ENCODE data around the gene GP1BB. TPM values are rescaled to one million over a fixed set of nuclear protein-coding genes. Genes with fewer than 3 reads are reported as not detected.

GP1BB gene
- polyA plus RNA-seq, 1 of the 3 experiments (the other 2 are of a cell fraction) = 1.5 TPM

GRCh38 chr22:19722178-19722981, 959 bp upstream of the GP1BB start:
- Histone ChIP-seq H3K4me2 (no peak overlapping the region), H4K20me1 (ENCODE audit: insufficient read depth) (no peaks in the 10 kb centered on the region), H3K9ac (no peak overlapping the region), H3K9me3 (no peaks in the 10 kb centered on the region), H3K9me2 (no peaks in the 10 kb centered on the region), H3K4me1 (ENCODE audit: control insufficient read depth in 1 of 2, insufficient read depth in 2 of 2, low read depth in 1 of 2, low read length in 1 of 2) (peaks cover 0 to 10% of the 10 kb centered on the region in 2 experiments; a peak in 1 of 4 replicates), H2AFZ (ENCODE audit: low read depth) (no peak overlapping the region), H3K27me3 (ENCODE audit: insufficient read depth) (no peaks in the 10 kb centered on the region), H3K4me3 (ENCODE audit: low read depth in 2 of 2, low read length in 1 of 2) (no peak overlapping the region), H3F3A (replicated peaks; ENCODE audit: insufficient read depth) (no peaks in the 10 kb centered on the region), H3K79me2 (ENCODE audit: insufficient read depth) (no peaks in the 10 kb centered on the region), H3K36me3 (replicated peaks in 1 of 2; ENCODE audit: control insufficient read depth in 1 of 2, insufficient read depth in 2 of 2, low read length in 1 of 2) (peaks cover 0 to 5% of the 10 kb centered on the region in 2 experiments), H3K27ac (ENCODE audit: low read depth in 2 of 2, low read length in 1 of 2) (no peak overlapping the region)
- POLR2A ChIA-PET = no interaction called here
- TF ChIP-seq, protein P1, sequence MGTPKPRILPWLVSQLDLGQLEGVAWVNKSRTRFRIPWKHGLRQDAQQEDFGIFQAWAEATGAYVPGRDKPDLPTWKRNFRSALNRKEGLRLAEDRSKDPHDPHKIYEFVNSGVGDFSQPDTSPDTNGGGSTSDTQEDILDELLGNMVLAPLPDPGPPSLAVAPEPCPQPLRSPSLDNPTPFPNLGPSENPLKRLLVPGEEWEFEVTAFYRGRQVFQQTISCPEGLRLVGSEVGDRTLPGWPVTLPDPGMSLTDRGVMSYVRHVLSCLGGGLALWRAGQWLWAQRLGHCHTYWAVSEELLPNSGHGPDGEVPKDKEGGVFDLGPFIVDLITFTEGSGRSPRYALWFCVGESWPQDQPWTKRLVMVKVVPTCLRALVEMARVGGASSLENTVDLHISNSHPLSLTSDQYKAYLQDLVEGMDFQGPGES (IDR thresholded peaks at IDR 0.05; ENCODE audit: low read depth, low read length) = no peak
- TF ChIP-seq RAD21 (IDR thresholded peaks at IDR 0.05; ENCODE audit: low read length) (no peak), TCF12 (IDR thresholded peaks at IDR 0.05) (no peak), EP300 (IDR thresholded peaks at IDR 0.05; ENCODE audit: borderline replicate concordance in 1 of 2, low read depth in 1 of 2, low read length in 1 of 2) (no peak), USF2 (IDR thresholded peaks at IDR 0.05; ENCODE audit: borderline replicate concordance, low read depth, low read length) (no peak), GABPA (IDR thresholded peaks at IDR 0.05; ENCODE audit: low read depth) (no peak), FOXM1 (IDR thresholded peaks at IDR 0.05; ENCODE audit: low read depth) (no peak), ZBTB33 (IDR thresholded peaks at IDR 0.05; ENCODE audit: borderline replicate concordance, low read depth) (no peak), TAF1 (IDR thresholded peaks at IDR 0.05; ENCODE audit: borderline replicate concordance, low read depth, low read length) (no peak), YY1 (IDR thresholded peaks at IDR 0.05; ENCODE audit: low read depth) (no peak), MEF2A (IDR thresholded peaks at IDR 0.05; ENCODE audit: borderline replicate concordance, low read depth) (no peak)
- TF ChIP-seq, protein P2, sequence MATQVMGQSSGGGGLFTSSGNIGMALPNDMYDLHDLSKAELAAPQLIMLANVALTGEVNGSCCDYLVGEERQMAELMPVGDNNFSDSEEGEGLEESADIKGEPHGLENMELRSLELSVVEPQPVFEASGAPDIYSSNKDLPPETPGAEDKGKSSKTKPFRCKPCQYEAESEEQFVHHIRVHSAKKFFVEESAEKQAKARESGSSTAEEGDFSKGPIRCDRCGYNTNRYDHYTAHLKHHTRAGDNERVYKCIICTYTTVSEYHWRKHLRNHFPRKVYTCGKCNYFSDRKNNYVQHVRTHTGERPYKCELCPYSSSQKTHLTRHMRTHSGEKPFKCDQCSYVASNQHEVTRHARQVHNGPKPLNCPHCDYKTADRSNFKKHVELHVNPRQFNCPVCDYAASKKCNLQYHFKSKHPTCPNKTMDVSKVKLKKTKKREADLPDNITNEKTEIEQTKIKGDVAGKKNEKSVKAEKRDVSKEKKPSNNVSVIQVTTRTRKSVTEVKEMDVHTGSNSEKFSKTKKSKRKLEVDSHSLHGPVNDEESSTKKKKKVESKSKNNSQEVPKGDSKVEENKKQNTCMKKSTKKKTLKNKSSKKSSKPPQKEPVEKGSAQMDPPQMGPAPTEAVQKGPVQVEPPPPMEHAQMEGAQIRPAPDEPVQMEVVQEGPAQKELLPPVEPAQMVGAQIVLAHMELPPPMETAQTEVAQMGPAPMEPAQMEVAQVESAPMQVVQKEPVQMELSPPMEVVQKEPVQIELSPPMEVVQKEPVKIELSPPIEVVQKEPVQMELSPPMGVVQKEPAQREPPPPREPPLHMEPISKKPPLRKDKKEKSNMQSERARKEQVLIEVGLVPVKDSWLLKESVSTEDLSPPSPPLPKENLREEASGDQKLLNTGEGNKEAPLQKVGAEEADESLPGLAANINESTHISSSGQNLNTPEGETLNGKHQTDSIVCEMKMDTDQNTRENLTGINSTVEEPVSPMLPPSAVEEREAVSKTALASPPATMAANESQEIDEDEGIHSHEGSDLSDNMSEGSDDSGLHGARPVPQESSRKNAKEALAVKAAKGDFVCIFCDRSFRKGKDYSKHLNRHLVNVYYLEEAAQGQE (IDR thresholded peaks at IDR 0.05; ENCODE audit: low read depth, low read length) = no peak
- WGBS (ENCODE audit: low lambda C conversion rate) = 97% methylated on average over 32 of the region's 60 CpGs
- CTCF ChIA-PET = interaction anchor here (0.7 to 4.0 kb wide), 4 partner anchors 8 to 188 kb away, joined by 3 to 42 read pairs (median 4); no protein-coding TSS in a partner anchor
- DNase-seq = no peak

Measured in SK-N-SH (cell line).